Natural killer cell (primary cell): ENCODE results near the gene FOXO6. TPM values are rescaled to one million over a fixed set of nuclear protein-coding genes. Genes with fewer than 3 reads are reported as not detected.

Experiments used
- ATAC-seq, 3 donors: fragments of 150-1000 bp in 2 of 3; fragments of 200-7000 bp in 1 of 3; cut with Tn5 transposase; 1 replicate in 1 of 3; 2 replicates in 2 of 3; pipeline ENCODE4 v1.10.0; 2021; ENCODE audit warnings: mild to moderate bottlenecking in 2 of 3, moderate library complexity in 2 of 3
- DNase-seq, 2 donors: peaks; one replicate each; pipeline versions ENCODE4 v3.0.0 to v3.0.0-alpha.2; 2013 to 2021; ENCODE audit warnings: mixed read lengths in 1 of 2
- H3K27ac ChIP-seq: one replicate; pipeline ENCODE4 v1.5.1; 2013; ENCODE audit warnings: mild to moderate bottlenecking, low read length
- H3K27me3 ChIP-seq: one replicate; pipeline ENCODE4 v1.6.1; 2013; ENCODE audit warnings: low read length; ENCODE audit not compliant: control insufficient read depth, insufficient read depth
- H3K36me3 ChIP-seq: one replicate; pipeline ENCODE4 v1.6.1; 2013; ENCODE audit warnings: low read length; ENCODE audit not compliant: control insufficient read depth, insufficient read depth
- H3K4me1 ChIP-seq: one replicate; pipeline ENCODE4 v1.6.1; 2013; ENCODE audit warnings: low read length; ENCODE audit not compliant: control insufficient read depth, insufficient read depth
- H3K4me3 ChIP-seq: one replicate; pipeline ENCODE4 v1.5.1; 2013; ENCODE audit warnings: low read length
- H3K9me3 ChIP-seq: one replicate; pipeline ENCODE4 v1.6.1; 2013; ENCODE audit warnings: low read length; ENCODE audit not compliant: control insufficient read depth, insufficient read depth
- H3K27ac Mint-ChIP-seq, 2 donors: one replicate each; pipeline ENCODE4 v1.8.0; 2022; ENCODE audit warnings: mild to moderate bottlenecking in 2 of 2, mixed read lengths in 2 of 2, moderate library complexity in 1 of 2
- H3K27me3 Mint-ChIP-seq, 2 donors: one replicate each; pipeline ENCODE4 v1.8.0; 2022; ENCODE audit warnings: low read depth in 2 of 2, mixed read lengths in 2 of 2
- H3K36me3 Mint-ChIP-seq: one replicate; pipeline ENCODE4 v1.8.0; 2022; ENCODE audit warnings: mixed read lengths
- H3K4me1 Mint-ChIP-seq, 2 donors: one replicate each; pipeline ENCODE4 v1.8.0; 2022; ENCODE audit warnings: mixed read lengths in 2 of 2
- H3K4me3 Mint-ChIP-seq: one replicate; pipeline ENCODE4 v1.8.0; 2022; ENCODE audit warnings: mild to moderate bottlenecking, moderate library complexity, mixed read lengths
- H3K9me3 Mint-ChIP-seq, 2 donors: one replicate each; pipeline ENCODE4 v1.8.0; 2022; ENCODE audit warnings: mixed read lengths in 2 of 2
- CTCF ChIP-seq: fragments of 200-600 bp; IDR thresholded peaks from one replicate; pipeline ENCODE4 v1.8.0; 2022; ENCODE audit warnings: antibody characterized with exemption
- WGBS: methylation state at CpG from one replicate; pipeline ENCODE4 v1.1.7; 2013; ENCODE audit warnings: missing lambda C conversion rate; ENCODE audit not compliant: insufficient coverage; 5-methylcytosine and 5-hydroxymethylcytosine counted together
- intact Hi-C: fragments of 100-400 bp; cut with micrococcal nuclease; formaldehyde crosslinking; loops from one replicate; pipeline ENCODE4 v1.14.2; 2022
- total RNA-seq, 4 donors: library from RNA; stranded (reverse); fragments of 120-200 nt in 1 of 4; gene quantifications; one replicate each; pipeline versions ENCODE4 v1.2.3 to v1.2.4, GENCODE V29; 2013 to 2022

The FOXO6 gene
- total RNA-seq, 3 donors from 2014 or later (not counting 1 experiment from before 2014, with no cell fraction given) = 1.2 to 3.3 (median 1.7) TPM

GRCh38 chr1:41327383-41327999 lies 33.7 kb upstream of the FOXO6 start:
- Mint-ChIP-seq H3K9me3 (no peaks in the 10 kb centered on the region), H3K4me1 (peaks cover under 1% of the 10 kb centered on the region in 2 donors)
- no peak overlapping the region for H3K27ac ChIP-seq

DNA sequence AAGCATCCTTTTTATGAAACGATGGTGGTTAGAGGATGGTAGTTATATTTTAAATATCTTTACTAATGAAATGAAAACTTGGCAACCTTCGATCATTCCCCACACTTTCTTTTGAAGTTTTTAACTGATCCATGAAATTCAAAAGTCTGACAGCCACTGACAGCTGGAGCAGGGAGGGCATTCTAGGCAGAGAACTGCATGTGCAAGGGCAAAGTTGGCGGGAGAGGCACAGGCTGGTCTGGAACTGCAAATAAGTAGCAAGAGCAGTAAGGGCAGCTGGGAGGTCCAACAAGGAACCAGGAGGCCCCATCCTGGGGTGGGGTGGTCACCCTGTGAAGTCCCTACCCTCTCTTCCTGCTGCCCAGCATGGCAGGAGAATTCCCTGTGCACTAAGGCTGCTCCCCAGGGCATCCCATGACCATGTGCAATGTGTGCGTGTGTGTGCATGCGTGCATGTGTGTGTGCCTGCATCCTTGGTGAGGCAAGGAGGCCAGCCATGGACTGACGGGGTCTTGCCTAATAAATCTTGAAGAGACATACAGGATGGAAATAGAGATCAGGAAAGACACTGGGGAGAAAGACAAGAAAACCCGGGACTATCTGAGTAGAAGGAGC lies 33.1 kb upstream of the FOXO6 start:
- no peak for ATAC-seq
- TF ChIP-seq CTCF = no peak
- peaks cover 1% of the 10 kb centered on the region for H3K9me3 ChIP-seq
- no peak overlapping the region for H3K4me3 ChIP-seq
- Mint-ChIP-seq H3K4me3 (no peak overlapping the region), H3K36me3 (no peaks in the 10 kb centered on the region), H3K27ac (no peak overlapping the region), H3K27me3 (peaks cover 0 to 5% of the 10 kb centered on the region in 2 donors), H3K4me1 (peaks cover 0 to 3% of the 10 kb centered on the region in 2 donors), H3K9me3 (no peaks in the 10 kb centered on the region)
- no peaks in the 10 kb centered on the region for H3K27me3 ChIP-seq
- no peaks in the 10 kb centered on the region for H3K36me3 ChIP-seq
- no peak overlapping the region for H3K27ac ChIP-seq
- WGBS = 93% methylated on average over 6 of the region's 7 CpGs
- no peaks in the 10 kb centered on the region for H3K4me1 ChIP-seq
- no peak for DNase-seq
- intact Hi-C loops = no loop called here

More at GRCh38 chr1:41327383-41327999, 33.7 kb upstream of the FOXO6 start:
- no peak for DNase-seq
- Mint-ChIP-seq H3K27me3 (peaks cover 0 to 2% of the 10 kb centered on the region in 2 donors), H3K27ac (no peak overlapping the region), H3K36me3 (no peaks in the 10 kb centered on the region), H3K4me3 (no peak overlapping the region)
- peaks cover 4% of the 10 kb centered on the region for H3K4me1 ChIP-seq
- ATAC-seq = peak; percentile 41 to 54 (median 44)
- no peaks in the 10 kb centered on the region for H3K36me3 ChIP-seq
- no peaks in the 10 kb centered on the region for H3K9me3 ChIP-seq
- WGBS = 64% methylated on average over 6 of the region's 6 CpGs
- H3K27me3 ChIP-seq = no peaks in the 10 kb centered on the region
- H3K4me3 ChIP-seq = no peak overlapping the region
- TF ChIP-seq CTCF = no peak
- intact Hi-C loops = no loop called here

GRCh38 chr1:41328780-41329640 lies 32.2 kb upstream of the FOXO6 start:
- WGBS = 86% methylated on average over 6 of the region's 6 CpGs
- H3K9me3 Mint-ChIP-seq = no peaks in the 10 kb centered on the region
- no peak overlapping the region for H3K27ac Mint-ChIP-seq
- H3K36me3 Mint-ChIP-seq = no peaks in the 10 kb centered on the region
- Histone ChIP-seq H3K9me3 (peaks cover 6% of the 10 kb centered on the region), H3K27me3 (no peaks in the 10 kb centered on the region), H3K36me3 (no peaks in the 10 kb centered on the region), H3K4me1 (no peaks in the 10 kb centered on the region), H3K4me3 (no peak overlapping the region), H3K27ac (no peak overlapping the region)
- no peak for TF ChIP-seq CTCF
- no peak overlapping the region for H3K4me3 Mint-ChIP-seq
- peaks cover 0 to 5% of the 10 kb centered on the region in 2 donors for H3K4me1 Mint-ChIP-seq
- intact Hi-C loops = no loop called here
- ATAC-seq (no peak), DNase-seq (no peak)
- peaks cover 0 to 6% of the 10 kb centered on the region in 2 donors for H3K27me3 Mint-ChIP-seq
